ENCODE measurements around the gene PSME1.

Gene PSME1

DNA sequence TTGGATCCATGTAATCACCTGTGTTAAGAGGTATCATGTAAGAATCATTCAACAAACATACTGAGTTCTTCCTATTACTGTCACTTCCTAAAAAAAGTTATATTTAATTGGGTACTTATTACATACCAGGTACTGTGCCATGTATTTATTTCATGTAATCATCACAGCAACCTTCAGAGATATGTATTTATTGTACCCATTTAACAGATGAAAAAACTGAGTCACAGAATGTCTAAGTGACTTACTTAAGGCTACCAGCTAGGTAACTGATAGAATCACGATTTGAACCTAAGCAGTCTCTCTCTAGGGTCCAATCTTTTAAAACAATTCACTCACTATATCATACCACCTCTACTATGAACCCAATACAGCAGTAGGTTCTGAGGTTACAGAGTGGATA is 8.5 kb downstream of the PSME1 start:
- H3K9me3 ChIP-seq (ENCODE audit: control insufficient read depth, insufficient read depth, low read length) = no peaks in the 10 kb centered on the region
- H3K4me1 ChIP-seq (ENCODE audit: insufficient read depth, low read length) = peaks cover 6% of the 10 kb centered on the region; the same call in 1 of the 2 replicates
- H3K36me3 ChIP-seq (ENCODE audit: insufficient read depth, low read length) = peaks cover 6% of the 10 kb centered on the region; the same call in 1 of the 2 replicates
- H3K9ac ChIP-seq (ENCODE audit: low read depth, low read length) = no peak overlapping the region

DNA sequence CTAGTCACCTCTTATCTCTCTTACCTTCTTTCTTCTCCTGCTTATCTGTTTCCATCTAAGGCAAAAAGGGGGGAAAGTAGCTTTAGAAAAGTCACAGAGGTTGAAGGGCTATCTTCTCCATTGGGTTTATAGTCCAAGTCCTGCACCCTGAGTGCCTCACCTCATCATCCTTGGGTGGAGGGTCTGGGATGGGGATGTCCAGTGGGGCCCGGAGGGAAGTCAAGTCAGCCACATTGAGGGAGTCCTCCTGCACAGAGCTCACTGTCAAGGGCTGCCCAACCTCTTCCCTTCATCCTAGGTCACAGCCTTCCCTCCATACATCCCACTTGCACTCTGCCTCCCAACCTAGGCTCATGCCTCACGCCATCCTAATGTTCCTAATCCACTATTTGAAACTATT is 9.2 kb downstream of the PSME1 start:
- H3K4me1 ChIP-seq (ENCODE audit: insufficient read depth, low read length) = peaks cover 6% of the 10 kb centered on the region; the same call in 1 of the 2 replicates
- H3K36me3 ChIP-seq (ENCODE audit: insufficient read depth, low read length) = peaks cover 7% of the 10 kb centered on the region; the same call in 1 of the 2 replicates
- H3K9me3 ChIP-seq (ENCODE audit: control insufficient read depth, insufficient read depth, low read length) = no peaks in the 10 kb centered on the region
- no peak overlapping the region for H3K9ac ChIP-seq (ENCODE audit: low read depth, low read length)

DNA sequence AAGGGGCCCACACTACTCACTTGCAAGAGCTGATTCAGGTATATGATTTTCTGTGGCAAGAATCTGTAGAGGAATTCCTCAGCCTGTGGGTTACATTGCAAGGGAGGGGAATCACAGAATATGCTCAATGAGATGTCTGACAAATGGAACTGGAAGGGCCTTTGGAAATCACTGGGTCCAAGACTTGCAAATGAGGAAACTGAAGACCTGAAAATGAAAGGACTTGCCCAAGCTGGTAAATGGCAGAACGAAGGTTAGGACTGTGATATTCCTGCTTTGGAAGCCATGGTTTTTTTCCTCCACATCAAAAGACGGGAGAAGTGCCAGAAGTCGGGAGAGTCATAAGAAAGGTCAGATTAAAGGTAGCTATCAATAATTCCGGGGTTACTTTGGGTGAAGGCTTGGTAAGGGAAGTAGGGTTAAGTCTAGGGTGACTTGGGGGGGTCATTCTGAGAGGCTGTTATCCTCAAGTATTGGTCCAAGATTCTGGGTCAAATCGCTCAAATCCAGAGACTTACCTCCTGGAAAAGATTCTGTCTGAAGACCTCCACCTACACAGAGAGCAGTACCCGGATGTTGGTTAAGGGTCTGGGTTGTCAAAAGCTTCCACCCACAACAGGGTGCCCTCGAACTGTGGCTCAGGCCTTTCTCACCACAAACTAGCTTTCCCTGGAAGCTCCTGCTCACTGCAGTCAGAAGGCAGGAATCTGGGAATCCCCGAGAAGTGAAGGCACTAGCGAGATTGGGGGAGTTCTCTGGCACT is 9.9 kb downstream of the PSME1 start:
- no peaks in the 10 kb centered on the region for H3K9me3 ChIP-seq (ENCODE audit: control insufficient read depth, insufficient read depth, low read length)

DNA sequence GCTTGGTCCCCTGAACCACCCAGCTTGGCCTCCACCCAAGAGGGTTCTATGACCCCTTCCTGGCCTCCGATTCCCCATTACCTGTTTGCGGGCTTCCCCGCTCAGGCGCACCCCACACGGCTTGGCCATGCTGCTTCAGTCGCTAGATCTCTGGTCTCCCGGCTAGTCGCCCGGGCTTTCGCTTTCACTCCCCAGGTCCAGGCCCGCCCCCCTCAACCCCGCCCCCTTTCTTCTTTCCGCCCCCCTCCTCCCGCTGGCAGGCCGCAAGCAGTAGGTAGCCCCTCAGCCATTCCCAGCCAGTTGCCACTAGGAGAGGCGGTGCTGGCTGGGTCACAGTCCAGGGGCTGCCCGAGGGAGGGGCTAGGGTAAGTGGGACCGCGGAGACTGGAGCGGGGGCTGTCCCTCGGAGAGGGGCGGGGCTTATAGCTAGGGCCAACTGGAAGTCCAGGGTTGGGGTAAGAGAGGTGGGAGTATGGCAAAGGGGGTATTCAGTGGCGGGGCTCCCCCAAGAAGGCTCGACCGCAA is 10.5 kb downstream of the PSME1 start, which contains the start of gene PSME2:
PSME2 (minus strand) TSS at position 158 of the 525 bp plus-strand sequence; CDS start at position 129, 29 bp downstream.
- Histone ChIP-seq H3K36me3 (ENCODE audit: insufficient read depth, low read length) (peaks cover 7% of the 10 kb centered on the region; the same call in 1 of the 2 replicates), H3K9ac (ENCODE audit: low read depth, low read length) (peak within 1 kb of the TSS; percentile 95), H3K4me1 (ENCODE audit: insufficient read depth, low read length) (peaks cover 6% of the 10 kb centered on the region; the same call in 1 of the 2 replicates), H3K9me3 (ENCODE audit: control insufficient read depth, insufficient read depth, low read length) (no peaks in the 10 kb centered on the region)

More for the DNA sequence above, 9.9 kb downstream of the PSME1 start:
- Histone ChIP-seq H3K36me3 (ENCODE audit: insufficient read depth, low read length) (peaks cover 7% of the 10 kb centered on the region; the same call in 1 of the 2 replicates), H3K9ac (ENCODE audit: low read depth, low read length) (peak overlapping the region; percentile 60), H3K4me1 (ENCODE audit: insufficient read depth, low read length) (peaks cover 6% of the 10 kb centered on the region; the same call in 1 of the 2 replicates)

DNA sequence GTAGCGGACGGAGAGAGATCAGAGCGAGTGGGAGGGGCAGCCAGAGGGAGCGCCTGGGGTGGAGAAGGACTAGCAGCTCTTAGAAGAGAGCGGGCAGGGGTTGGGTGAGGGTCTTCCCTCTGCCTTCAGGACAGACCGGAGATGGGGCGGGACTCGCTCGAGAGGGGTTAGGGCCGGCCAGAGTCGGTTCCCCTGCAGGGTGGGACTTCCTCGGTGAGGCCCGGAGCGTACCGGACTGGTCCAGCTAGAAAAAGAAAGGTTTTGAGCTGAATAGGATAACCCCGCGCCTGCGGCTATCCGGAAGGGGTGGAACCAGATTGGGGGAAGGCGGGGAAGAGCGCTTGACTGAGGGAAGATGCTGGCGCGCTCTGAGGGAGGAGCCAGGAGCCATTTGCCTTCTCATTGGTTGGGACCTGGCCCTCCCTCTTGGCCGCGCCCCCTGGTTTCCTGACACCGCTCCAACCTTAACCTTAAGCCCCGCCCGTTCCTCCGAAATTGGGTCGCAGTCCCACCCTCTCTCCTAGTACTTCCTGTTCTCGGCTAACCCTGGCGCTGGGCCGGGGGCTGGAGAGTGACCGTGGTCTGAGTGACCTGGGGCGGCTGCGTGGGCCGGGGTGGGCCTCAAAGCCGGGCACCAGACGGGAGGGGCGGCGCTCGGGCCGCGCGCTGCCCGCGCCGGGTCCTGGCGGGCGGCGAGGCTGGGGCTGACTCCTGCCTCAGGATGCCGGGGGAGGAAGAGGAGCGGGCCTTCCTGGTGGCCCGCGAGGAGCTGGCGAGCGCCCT is 11.2 kb downstream of the PSME1 start, which contains the start of gene RNF31:
RNF31 (plus strand) TSS at position 521 of the 783 bp plus-strand sequence; CDS start at position 722, 201 bp downstream.
- H3K4me1 ChIP-seq (ENCODE audit: insufficient read depth, low read length) = peaks cover 6% of the 10 kb centered on the region; the same call in 1 of the 2 replicates
- no peaks in the 10 kb centered on the region for H3K9me3 ChIP-seq (ENCODE audit: control insufficient read depth, insufficient read depth, low read length)
- H3K36me3 ChIP-seq (ENCODE audit: insufficient read depth, low read length) = peaks cover 10% of the 10 kb centered on the region; the same call in 1 of the 2 replicates
- H3K9ac ChIP-seq (ENCODE audit: low read depth, low read length) = peak within 1 kb of the TSS; percentile 95

DNA sequence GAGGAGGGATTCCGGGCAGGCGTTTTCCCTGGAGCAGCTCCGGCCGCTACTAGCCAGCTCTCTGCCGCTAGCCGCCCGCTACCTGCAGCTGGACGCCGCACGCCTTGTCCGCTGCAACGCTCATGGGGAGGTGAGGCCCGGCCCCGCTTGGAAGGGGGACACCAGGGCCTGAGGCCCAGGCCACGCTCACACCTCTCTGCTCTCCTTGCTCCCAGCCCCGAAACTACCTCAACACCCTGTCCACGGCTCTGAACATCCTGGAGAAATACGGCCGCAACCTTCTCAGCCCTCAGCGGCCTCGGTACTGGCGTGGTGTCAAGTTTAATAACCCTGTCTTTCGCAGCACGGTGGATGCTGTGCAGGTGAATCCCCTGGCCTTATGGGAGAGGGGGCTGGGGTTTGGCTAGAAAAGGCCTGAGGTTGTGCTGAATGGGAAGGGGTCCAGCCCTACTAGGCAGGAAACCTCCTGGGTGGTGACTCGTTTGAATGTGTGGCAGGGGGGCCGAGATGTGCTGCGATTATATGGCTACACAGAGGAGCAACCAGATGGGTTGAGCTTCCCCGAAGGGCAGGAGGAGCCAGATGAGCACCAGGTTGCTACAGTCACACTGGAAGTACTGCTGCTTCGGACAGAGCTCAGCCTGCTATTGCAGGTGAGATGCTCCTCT is 11.9 kb downstream of the PSME1 start:
- peak overlapping the region; percentile 95 for H3K9ac ChIP-seq (ENCODE audit: low read depth, low read length)
- peaks cover 6% of the 10 kb centered on the region; the same call in 1 of the 2 replicates for H3K4me1 ChIP-seq (ENCODE audit: insufficient read depth, low read length)
- peaks cover 10% of the 10 kb centered on the region; the same call in 1 of the 2 replicates for H3K36me3 ChIP-seq (ENCODE audit: insufficient read depth, low read length)
- no peaks in the 10 kb centered on the region for H3K9me3 ChIP-seq (ENCODE audit: control insufficient read depth, insufficient read depth, low read length)

DNA sequence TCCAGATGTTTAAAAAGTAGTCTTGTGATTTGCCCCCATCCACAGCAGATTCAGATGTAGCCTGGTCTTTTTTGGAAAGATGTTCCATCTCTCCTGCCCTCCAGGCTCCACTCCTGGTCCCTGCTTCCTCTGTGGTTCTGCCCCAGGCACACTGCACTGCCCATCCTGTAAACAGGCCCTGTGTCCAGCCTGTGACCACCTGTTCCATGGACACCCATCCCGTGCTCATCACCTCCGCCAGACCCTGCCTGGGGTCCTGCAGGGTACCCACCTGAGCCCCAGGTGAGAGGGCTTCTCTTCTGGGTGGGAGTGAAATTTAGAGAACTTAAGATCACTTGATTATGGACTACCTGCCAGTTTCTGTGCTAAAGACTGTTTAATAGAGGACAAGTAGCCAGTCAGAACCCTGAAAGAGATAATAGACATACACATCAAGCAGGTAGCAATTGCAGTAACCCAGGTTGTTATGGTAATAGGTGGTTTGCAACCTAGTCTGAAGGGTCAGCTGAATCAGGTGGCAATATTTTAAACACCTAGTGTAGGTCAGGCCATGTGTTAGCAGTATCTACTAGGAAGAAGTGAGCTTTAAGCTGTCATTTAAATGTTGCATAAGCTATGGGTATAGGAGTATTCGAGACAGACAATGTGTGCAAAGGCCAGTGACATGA is 13.4 kb downstream of the PSME1 start:
- peaks cover 6% of the 10 kb centered on the region; the same call in 1 of the 2 replicates for H3K4me1 ChIP-seq (ENCODE audit: insufficient read depth, low read length)
- no peak overlapping the region for H3K9ac ChIP-seq (ENCODE audit: low read depth, low read length)
- peaks cover 7% of the 10 kb centered on the region for H3K36me3 ChIP-seq (ENCODE audit: insufficient read depth, low read length)
- H3K9me3 ChIP-seq (ENCODE audit: control insufficient read depth, insufficient read depth, low read length) = no peaks in the 10 kb centered on the region

DNA sequence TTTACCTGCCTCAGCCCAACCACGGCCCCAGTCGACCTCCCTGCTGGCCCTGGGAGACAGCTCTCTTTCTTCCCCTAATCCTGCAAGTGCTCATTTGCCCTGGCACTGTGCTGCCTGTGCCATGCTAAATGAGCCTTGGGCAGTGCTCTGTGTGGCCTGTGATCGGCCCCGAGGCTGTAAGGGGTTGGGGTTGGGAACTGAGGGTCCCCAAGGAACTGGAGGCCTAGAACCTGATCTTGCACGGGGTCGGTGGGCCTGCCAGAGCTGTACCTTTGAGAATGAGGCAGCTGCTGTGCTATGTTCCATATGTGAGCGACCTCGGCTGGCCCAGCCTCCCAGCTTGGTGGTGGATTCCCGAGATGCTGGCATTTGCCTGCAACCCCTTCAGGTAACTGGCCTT is 14.1 kb downstream of the PSME1 start:
- Histone ChIP-seq H3K9ac (ENCODE audit: low read depth, low read length) (no peak overlapping the region), H3K36me3 (ENCODE audit: insufficient read depth, low read length) (peaks cover 11% of the 10 kb centered on the region), H3K9me3 (ENCODE audit: control insufficient read depth, insufficient read depth, low read length) (no peaks in the 10 kb centered on the region), H3K4me1 (ENCODE audit: insufficient read depth, low read length) (peaks cover 6% of the 10 kb centered on the region; the same call in 1 of the 2 replicates)

DNA sequence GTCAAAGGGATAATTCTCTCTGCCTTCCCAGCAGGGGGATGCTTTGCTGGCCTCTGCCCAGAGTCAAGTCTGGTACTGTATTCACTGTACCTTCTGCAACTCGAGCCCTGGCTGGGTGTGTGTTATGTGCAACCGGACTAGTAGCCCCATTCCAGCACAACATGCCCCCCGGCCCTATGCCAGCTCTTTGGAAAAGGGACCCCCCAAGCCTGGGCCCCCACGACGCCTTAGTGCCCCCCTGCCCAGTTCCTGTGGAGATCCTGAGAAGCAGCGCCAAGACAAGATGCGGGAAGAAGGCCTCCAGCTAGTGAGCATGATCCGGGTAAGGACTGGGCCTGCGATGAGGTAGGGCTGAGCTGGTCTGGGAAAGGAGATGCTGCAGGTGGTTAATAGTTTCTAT is 14.6 kb downstream of the PSME1 start:
- peaks cover 11% of the 10 kb centered on the region for H3K36me3 ChIP-seq (ENCODE audit: insufficient read depth, low read length)
- peaks cover 6% of the 10 kb centered on the region; the same call in 1 of the 2 replicates for H3K4me1 ChIP-seq (ENCODE audit: insufficient read depth, low read length)
- no peaks in the 10 kb centered on the region for H3K9me3 ChIP-seq (ENCODE audit: control insufficient read depth, insufficient read depth, low read length)
- H3K9ac ChIP-seq (ENCODE audit: low read depth, low read length) = no peak overlapping the region

DNA sequence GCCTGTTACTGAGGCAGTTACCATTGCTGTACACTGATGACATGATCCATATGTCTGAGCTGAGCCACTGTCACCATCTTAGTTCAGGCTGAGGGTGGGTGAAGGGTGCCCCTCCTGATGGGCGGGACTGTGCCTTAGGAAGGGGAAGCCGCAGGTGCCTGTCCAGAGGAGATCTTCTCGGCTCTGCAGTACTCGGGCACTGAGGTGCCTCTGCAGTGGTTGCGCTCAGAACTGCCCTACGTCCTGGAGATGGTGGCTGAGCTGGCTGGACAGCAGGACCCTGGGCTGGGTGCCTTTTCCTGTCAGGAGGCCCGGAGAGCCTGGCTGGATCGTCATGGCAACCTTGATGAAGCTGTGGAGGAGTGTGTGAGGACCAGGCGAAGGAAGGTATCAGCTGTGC is 15.0 kb downstream of the PSME1 start:
- Histone ChIP-seq H3K9ac (ENCODE audit: low read depth, low read length) (no peak overlapping the region), H3K36me3 (ENCODE audit: insufficient read depth, low read length) (peaks cover 15% of the 10 kb centered on the region), H3K9me3 (ENCODE audit: control insufficient read depth, insufficient read depth, low read length) (no peaks in the 10 kb centered on the region), H3K4me1 (ENCODE audit: insufficient read depth, low read length) (peaks cover 6% of the 10 kb centered on the region; the same call in 1 of the 2 replicates)

DNA sequence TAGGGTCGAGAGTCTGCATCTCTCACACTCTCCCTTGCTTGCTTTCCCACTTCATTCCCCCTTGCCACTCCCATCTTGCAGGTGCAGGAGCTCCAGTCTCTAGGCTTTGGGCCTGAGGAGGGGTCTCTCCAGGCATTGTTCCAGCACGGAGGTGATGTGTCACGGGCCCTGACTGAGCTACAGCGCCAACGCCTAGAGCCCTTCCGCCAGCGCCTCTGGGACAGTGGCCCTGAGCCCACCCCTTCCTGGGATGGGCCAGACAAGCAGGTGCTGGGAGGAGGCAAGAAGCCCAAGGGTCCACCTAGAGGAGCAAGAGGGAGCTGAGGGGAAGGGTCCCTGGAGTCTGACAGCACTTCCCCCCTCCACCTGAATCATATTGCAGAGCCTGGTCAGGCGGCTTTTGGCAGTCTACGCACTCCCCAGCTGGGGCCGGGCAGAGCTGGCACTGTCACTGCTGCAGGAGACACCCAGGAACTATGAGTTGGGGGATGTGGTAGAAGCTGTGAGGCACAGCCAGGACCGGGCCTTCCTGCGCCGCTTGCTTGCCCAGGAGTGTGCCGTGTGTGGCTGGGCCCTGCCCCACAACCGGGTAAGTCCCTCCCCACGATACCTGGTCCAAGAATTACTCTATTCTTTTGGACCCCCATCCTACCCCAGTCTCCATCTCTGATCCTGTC is 15.5 kb downstream of the PSME1 start:
- H3K9me3 ChIP-seq (ENCODE audit: control insufficient read depth, insufficient read depth, low read length) = no peaks in the 10 kb centered on the region
- H3K9ac ChIP-seq (ENCODE audit: low read depth, low read length) = no peak overlapping the region
- peaks cover 6% of the 10 kb centered on the region; the same call in 1 of the 2 replicates for H3K4me1 ChIP-seq (ENCODE audit: insufficient read depth, low read length)
- H3K36me3 ChIP-seq (ENCODE audit: insufficient read depth, low read length) = peaks cover 15% of the 10 kb centered on the region

DNA sequence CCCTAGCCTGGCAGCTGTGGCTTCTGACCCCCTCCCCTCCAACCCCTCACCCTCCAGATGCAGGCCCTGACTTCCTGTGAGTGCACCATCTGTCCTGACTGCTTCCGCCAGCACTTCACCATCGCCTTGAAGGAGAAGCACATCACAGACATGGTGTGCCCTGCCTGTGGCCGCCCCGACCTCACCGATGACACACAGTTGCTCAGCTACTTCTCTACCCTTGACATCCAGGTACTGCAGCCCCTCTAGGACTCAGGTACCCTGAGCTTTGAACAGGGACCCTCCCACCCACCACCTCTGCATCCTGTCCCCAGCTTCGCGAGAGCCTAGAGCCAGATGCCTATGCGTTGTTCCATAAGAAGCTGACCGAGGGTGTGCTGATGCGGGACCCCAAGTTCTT is 19.1 kb downstream of the PSME1 start:
- Histone ChIP-seq H3K9me3 (ENCODE audit: control insufficient read depth, insufficient read depth, low read length) (no peaks in the 10 kb centered on the region), H3K9ac (ENCODE audit: low read depth, low read length) (no peak overlapping the region), H3K4me1 (ENCODE audit: insufficient read depth, low read length) (no peaks in the 10 kb centered on the region), H3K36me3 (ENCODE audit: insufficient read depth, low read length) (peaks cover 27% of the 10 kb centered on the region)

DNA sequence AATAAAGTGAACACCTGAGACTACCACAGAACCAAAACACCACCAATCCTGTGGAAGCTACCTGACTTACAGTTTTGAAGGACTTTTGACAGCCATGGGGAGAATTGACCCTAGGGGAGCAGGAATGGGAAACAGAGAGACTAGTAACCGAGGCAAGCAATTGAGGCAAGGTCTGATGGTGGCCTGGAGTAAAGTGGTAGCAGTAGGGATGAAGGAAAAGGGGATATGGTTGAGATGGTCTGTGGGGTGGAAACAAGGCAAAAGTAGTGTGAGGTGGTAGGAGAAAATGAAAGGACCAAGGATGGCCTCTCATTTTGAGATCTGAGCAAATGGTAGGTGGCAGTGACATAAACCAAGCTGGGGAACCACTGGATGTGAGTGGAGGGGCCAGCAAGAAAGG is 20.8 kb downstream of the PSME1 start:
- peaks cover 3% of the 10 kb centered on the region; the same call in 1 of the 2 replicates for H3K4me1 ChIP-seq (ENCODE audit: insufficient read depth, low read length)
- H3K36me3 ChIP-seq (ENCODE audit: insufficient read depth, low read length) = peaks cover 25% of the 10 kb centered on the region
- H3K9me3 ChIP-seq (ENCODE audit: control insufficient read depth, insufficient read depth, low read length) = no peaks in the 10 kb centered on the region
- no peak overlapping the region for H3K9ac ChIP-seq (ENCODE audit: low read depth, low read length)

Measured in ES-I3 (cell line).